Right renal cortex interstitium (tissue), 3 donors: ENCODE data around the gene TNFRSF21. TPM values are rescaled to one million over a fixed set of nuclear protein-coding genes. Genes with fewer than 3 reads are reported as not detected.

Experiments
- DNase-seq, 3 donors: peaks; one replicate each; pipeline ENCODE4 v3.0.0-alpha.2; 2013; ENCODE audit warnings: low read depth in 3 of 3, low spot score in 2 of 3
- polyA plus RNA-seq, 3 donors: library from polyadenylated mRNA; unstranded; fragments of 120-200 nt; gene quantifications; one replicate each; pipeline ENCODE4 v1.2.1, GENCODE V29; 2013; ENCODE audit not compliant: insufficient read length in 3 of 3

TNFRSF21 gene
- polyA plus RNA-seq, 3 donors: 28.2 to 35.2 (median 31.4) TPM

DNA sequence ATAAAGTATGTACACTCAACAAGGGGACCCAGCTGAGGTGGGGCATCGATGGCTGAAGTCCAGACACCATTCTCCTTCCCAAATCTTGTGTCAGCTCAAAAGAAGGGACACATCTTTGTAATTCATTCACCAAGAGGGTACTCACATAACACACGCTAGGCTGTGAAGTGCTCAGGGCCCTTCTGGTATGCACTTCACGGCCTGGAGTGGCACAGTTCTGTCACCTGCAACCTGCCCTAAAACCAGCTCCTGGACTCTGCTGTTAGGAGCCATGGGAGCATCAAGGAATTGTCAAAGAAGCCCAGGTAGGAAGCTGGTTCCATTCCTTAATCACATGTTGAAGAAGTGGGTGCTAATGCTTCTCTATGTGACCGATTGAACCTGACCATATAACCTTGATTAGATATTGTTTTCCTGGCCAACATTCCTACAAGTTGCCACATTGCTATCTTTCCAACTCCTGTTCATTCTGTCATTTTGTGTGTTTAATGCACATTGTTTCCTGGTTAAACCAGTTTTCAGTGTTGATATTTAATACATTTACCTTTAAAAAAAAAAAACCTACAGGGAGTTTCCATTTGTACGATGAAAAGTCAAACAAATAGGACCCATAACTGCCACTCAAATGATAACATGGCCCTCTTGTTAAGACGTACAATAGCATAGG, 127.3 kb downstream of the TNFRSF21 start:
- DNase-seq: no peak

DNA sequence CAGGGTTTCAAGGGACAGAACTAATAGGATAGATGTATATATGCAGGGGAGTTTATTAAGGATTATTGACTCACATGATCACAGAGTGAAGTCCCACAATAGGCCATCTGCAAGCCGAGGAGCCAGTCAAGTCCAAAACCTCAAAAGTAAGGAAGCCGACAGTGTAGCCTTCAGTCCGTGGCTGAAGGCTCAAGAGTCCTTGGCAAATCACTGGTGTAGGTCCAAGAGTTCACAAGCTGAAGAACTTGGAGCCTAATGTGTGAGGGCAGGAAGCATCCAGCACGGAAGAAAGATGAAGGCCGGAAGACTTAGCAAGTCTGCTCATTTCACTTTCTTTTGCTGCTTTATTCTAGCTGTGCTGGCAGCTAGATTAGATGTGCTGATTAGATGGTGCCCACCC, 128.0 kb downstream of the TNFRSF21 start:
- no peak for DNase-seq

Other genes starting within 250 kb of the TNFRSF21 start
- gene CD2AP, start 167.9 kb upstream of the TNFRSF21 start, polyA plus RNA-seq: 10 to 100 TPM; 81.4 to 88.2 (median 87.7) TPM